ENCODE results near the gene TRIM74. TPM values are rescaled to one million over a fixed set of nuclear protein-coding genes. Genes with fewer than 3 reads are reported as not detected.

The TRIM74 gene
- total and polyA plus RNA-seq, 9 of the 15 experiments (the other 6 are each of a cell fraction or from before 2014, with no cell fraction given): not detected

- TF ChIP-seq AFF4 (CRISPR knock-in tag; IDR thresholded peaks at IDR 0.05) (peak; percentile 83), FOXJ2 (tag; IDR thresholded peaks at IDR 0.05) (no peak; the same call in 1 of the 2 replicates), SRF (CRISPR knock-in tag; IDR thresholded peaks at IDR 0.05) (peak; percentile 28 to 30; a peak in 2 of 4 replicates), CREB3L1 (IDR thresholded peaks at IDR 0.05; ENCODE audit: borderline replicate concordance, low read depth) (0 out of 2 replicates have a peak, but pooled peaks have one; percentile 19), FOXK1 (CRISPR knock-in tag; IDR thresholded peaks at IDR 0.05; ENCODE audit: borderline replicate concordance) (0 out of 2 replicates have a peak, but pooled peaks have one; percentile 6), ESRRA (IDR thresholded peaks at IDR 0.05; ENCODE audit: borderline replicate concordance, low read depth) (0 out of 2 replicates have a peak, but pooled peaks have one; percentile 43), ZNF280B (CRISPR knock-in tag; IDR thresholded peaks at IDR 0.05) (no peak), ZNF407 (IDR thresholded peaks at IDR 0.05; ENCODE audit: low read depth) (no peak), GATAD2B (IDR thresholded peaks at IDR 0.05; ENCODE audit: borderline replicate concordance) (peak; percentile 36; the same call in 1 of the 2 replicates), RB1 (IDR thresholded peaks at IDR 0.05; ENCODE audit: low read depth) (peak; percentile 63)
These were observed 44.3 kb downstream of the TRIM74 start, which contains the start of gene POM121 (continued) for GRCh38 chr7:72924733-72925545.

Measured in K562 (cell line).